Epithelial cell of esophagus (primary cell): ENCODE results near the gene EPSTI1.

Experiments
- DNase-seq: peaks from one replicate; pipeline ENCODE4 v3.0.0; 2010; ENCODE audit warnings: low read depth
- H3K4me3 ChIP-seq: 2 replicates; pipeline ENCODE4 v1.5.1; 2011; ENCODE audit warnings: mild to moderate bottlenecking, low read length, control low read depth
- CTCF ChIP-seq: IDR thresholded peaks from 2 replicates; pipeline ENCODE4 v1.5.1; 2011; ENCODE audit warnings: low read depth, mild to moderate bottlenecking, low read length, control low read depth, inconsistent platforms; ENCODE audit not compliant: insufficient read depth; ENCODE audit errors: missing control alignments

EPSTI1 gene

GRCh38 chr13:42899266-42899665, 92.8 kb downstream of the EPSTI1 start:
- DNase-seq = no peak
- no peak for TF ChIP-seq CTCF

GRCh38 chr13:42895776-42896175, 96.3 kb downstream of the EPSTI1 start:
- no peak for DNase-seq
- no peak overlapping the region for H3K4me3 ChIP-seq
- TF ChIP-seq CTCF = no peak

More at GRCh38 chr13:42899266-42899665, 92.8 kb downstream of the EPSTI1 start:
- H3K4me3 ChIP-seq = no peak overlapping the region

GRCh38 chr13:42894765-42895243, 97.2 kb downstream of the EPSTI1 start:
- no peak overlapping the region for H3K4me3 ChIP-seq
- peak; percentile 38 for DNase-seq
- no peak for TF ChIP-seq CTCF

- TF ChIP-seq CTCF = no peak
- DNase-seq = peak; percentile 73
- no peak overlapping the region for H3K4me3 ChIP-seq
Observed at GRCh38 chr13:42893214-42893671, 98.8 kb downstream of the EPSTI1 start.

- TF ChIP-seq CTCF = no peak
- peak; percentile 77 for DNase-seq
- no peak overlapping the region for H3K4me3 ChIP-seq
Observed at GRCh38 chr13:42892760-42893159, 99.3 kb downstream of the EPSTI1 start.

- no peak for TF ChIP-seq CTCF
- peak; percentile 46 for DNase-seq
- no peak overlapping the region for H3K4me3 ChIP-seq
Observed at GRCh38 chr13:42891591-42891990, 100.5 kb downstream of the EPSTI1 start.

GRCh38 chr13:42885325-42885724, 106.7 kb downstream of the EPSTI1 start:
- no peak overlapping the region for H3K4me3 ChIP-seq
- no peak for DNase-seq
- no peak for TF ChIP-seq CTCF
